SK-N-SH treated with all-trans-retinoic acid at 6 μM for 48 hours (cell line): ENCODE results near the gene STK39.
A peak's percentile ranks its signal among the peaks of the same experiment; 100 is the strongest.

ENCODE experiments used
- ATAC-seq: fragments of 200-7000 bp; cut with Tn5 transposase; 3 replicates; pipeline ENCODE4 v1.9.1; 2020; ENCODE audit warnings: mild to moderate bottlenecking, moderate library complexity
- ARNTL ChIP-seq: fragments of 450-650 bp; formaldehyde crosslinking; IDR thresholded peaks from 2 replicates; pipeline ENCODE4 v1.5.0; 2020; ENCODE audit warnings: low read depth, mild to moderate bottlenecking, moderate library complexity, borderline replicate concordance
- BACH2 ChIP-seq: fragments of 250-450 bp; sonication (Bioruptor Pico); IDR thresholded peaks from 2 replicates; pipeline ENCODE4 v1.9.0; 2021; ENCODE audit warnings: mild to moderate bottlenecking, borderline replicate concordance
- CSDC2 ChIP-seq: fragments of 250-450 bp; sonication (Bioruptor Pico); IDR thresholded peaks from 2 replicates; pipeline ENCODE4 v1.5.0; 2020; ENCODE audit warnings: mild to moderate bottlenecking, moderate library complexity
- ESRRG ChIP-seq: fragments of 250-450 bp; sonication (Bioruptor Pico); IDR thresholded peaks from 2 replicates; pipeline ENCODE4 v1.6.1; 2021; ENCODE audit warnings: mild to moderate bottlenecking
- GLIS3 ChIP-seq: fragments of 250-450 bp; sonication (Bioruptor Pico); IDR thresholded peaks from 2 replicates; pipeline ENCODE4 v1.5.0; 2020; ENCODE audit warnings: mild to moderate bottlenecking, moderate library complexity
- ISL1 ChIP-seq: fragments of 250-450 bp; sonication (Bioruptor Pico); IDR thresholded peaks from 2 replicates; pipeline ENCODE4 v2.1.2; 2022; ENCODE audit warnings: mild to moderate bottlenecking, moderate library complexity
- OSR1 ChIP-seq: fragments of 250-450 bp; sonication (Bioruptor Pico); IDR thresholded peaks from 2 replicates; pipeline ENCODE4 v1.8.0; 2022; ENCODE audit warnings: moderate library complexity, mild to moderate bottlenecking, inconsistent platforms
- RARB ChIP-seq: fragments of 250-450 bp; sonication (Bioruptor Pico); IDR thresholded peaks from 2 replicates; pipeline ENCODE4 v1.8.0; 2021; ENCODE audit warnings: mild to moderate bottlenecking, moderate library complexity
- SNAI2 ChIP-seq: fragments of 250-450 bp; sonication (Bioruptor Pico); IDR thresholded peaks from 2 replicates; pipeline ENCODE4 v1.5.0; 2020; ENCODE audit warnings: mild to moderate bottlenecking, moderate library complexity
- TCF4 ChIP-seq: fragments of 250-450 bp; sonication (Bioruptor Pico); IDR thresholded peaks from 2 replicates; pipeline ENCODE4 v1.8.0; 2021; ENCODE audit warnings: mild to moderate bottlenecking, moderate library complexity, borderline replicate concordance
- ZC3H10 ChIP-seq: fragments of 250-450 bp; sonication (Bioruptor Pico); IDR thresholded peaks from 2 replicates; pipeline ENCODE4 v1.5.1; 2021; ENCODE audit warnings: mild to moderate bottlenecking, moderate library complexity
- ZFP3 ChIP-seq: fragments of 250-450 bp; sonication (Bioruptor Pico); IDR thresholded peaks from 2 replicates; pipeline ENCODE4 v1.5.0; 2020; ENCODE audit warnings: mild to moderate bottlenecking, moderate library complexity
- ZFP30 ChIP-seq: fragments of 450-650 bp; formaldehyde crosslinking; IDR thresholded peaks from 2 replicates; pipeline ENCODE4 v1.5.0; 2022; ENCODE audit warnings: mild to moderate bottlenecking, moderate library complexity
- ZNF565 ChIP-seq: fragments of 450-650 bp; formaldehyde crosslinking; conservative IDR thresholded peaks from 2 replicates; pipeline ENCODE4 v1.5.0; 2020; ENCODE audit warnings: low read depth, mild to moderate bottlenecking, moderate library complexity
- ZNF70 ChIP-seq: fragments of 450-650 bp; formaldehyde crosslinking; IDR thresholded peaks from 2 replicates; pipeline ENCODE4 v1.5.0; 2020; ENCODE audit warnings: mild to moderate bottlenecking, moderate library complexity
- ZNF8 ChIP-seq: fragments of 450-650 bp; formaldehyde crosslinking; IDR thresholded peaks from 2 replicates; pipeline ENCODE4 v1.5.0; 2020; ENCODE audit warnings: mild to moderate bottlenecking, moderate library complexity
- TF ChIP-seq, protein P1 (sequence below): fragments of 250-450 bp; sonication (Bioruptor Pico); IDR thresholded peaks from 2 replicates; pipeline ENCODE4 v1.8.0; 2020; ENCODE audit warnings: mild to moderate bottlenecking, moderate library complexity, borderline replicate concordance
- TF ChIP-seq, protein P2 (sequence below): fragments of 250-450 bp; sonication (Bioruptor Pico); IDR thresholded peaks from 2 replicates; pipeline ENCODE4 v1.8.0; 2021; ENCODE audit warnings: low read depth, mild to moderate bottlenecking, moderate library complexity, borderline replicate concordance
- TF ChIP-seq, protein P3 (sequence below): fragments of 250-450 bp; sonication (Bioruptor Pico); IDR thresholded peaks from 2 replicates; pipeline ENCODE4 v1.5.1; 2021; ENCODE audit warnings: mild to moderate bottlenecking, moderate library complexity
- TF ChIP-seq, protein P4 (sequence below): fragments of 250-450 bp; sonication (Bioruptor Pico); IDR thresholded peaks from 2 replicates; pipeline ENCODE4 v1.5.1; 2020; ENCODE audit warnings: low read depth, mild to moderate bottlenecking, moderate library complexity
- TF ChIP-seq, protein P5 (sequence below): fragments of 250-450 bp; sonication (Bioruptor Pico); IDR thresholded peaks from 2 replicates; pipeline ENCODE4 v1.5.0; 2020; ENCODE audit warnings: mild to moderate bottlenecking, moderate library complexity

Gene STK39

DNA sequence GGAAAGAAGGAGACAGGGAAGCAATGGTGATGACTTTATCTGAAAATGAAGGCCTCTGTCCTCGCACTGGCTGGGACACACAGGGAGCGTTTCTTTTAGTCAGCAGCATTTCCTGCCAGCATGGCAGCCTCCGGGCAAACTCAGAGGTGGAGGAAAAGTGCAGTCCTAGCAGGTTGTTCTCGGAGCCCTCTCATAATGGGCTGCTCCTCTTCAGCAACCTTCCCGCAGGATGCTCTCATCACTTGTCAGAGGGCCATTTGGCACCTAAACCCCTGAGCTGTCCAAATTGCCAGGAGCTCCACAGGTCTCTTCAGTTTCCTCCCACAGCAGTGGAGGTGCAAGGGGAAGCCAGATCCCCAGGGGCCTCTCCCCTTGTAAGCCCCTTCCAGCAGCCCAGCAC is 6.2 kb downstream of the STK39 start:
- no peak for TF ChIP-seq ZNF70
- no peak for TF ChIP-seq ZNF565 (CRISPR knock-in tag)
- TF ChIP-seq TCF4 (CRISPR knock-in tag) = no peak
- TF ChIP-seq, protein P1, sequence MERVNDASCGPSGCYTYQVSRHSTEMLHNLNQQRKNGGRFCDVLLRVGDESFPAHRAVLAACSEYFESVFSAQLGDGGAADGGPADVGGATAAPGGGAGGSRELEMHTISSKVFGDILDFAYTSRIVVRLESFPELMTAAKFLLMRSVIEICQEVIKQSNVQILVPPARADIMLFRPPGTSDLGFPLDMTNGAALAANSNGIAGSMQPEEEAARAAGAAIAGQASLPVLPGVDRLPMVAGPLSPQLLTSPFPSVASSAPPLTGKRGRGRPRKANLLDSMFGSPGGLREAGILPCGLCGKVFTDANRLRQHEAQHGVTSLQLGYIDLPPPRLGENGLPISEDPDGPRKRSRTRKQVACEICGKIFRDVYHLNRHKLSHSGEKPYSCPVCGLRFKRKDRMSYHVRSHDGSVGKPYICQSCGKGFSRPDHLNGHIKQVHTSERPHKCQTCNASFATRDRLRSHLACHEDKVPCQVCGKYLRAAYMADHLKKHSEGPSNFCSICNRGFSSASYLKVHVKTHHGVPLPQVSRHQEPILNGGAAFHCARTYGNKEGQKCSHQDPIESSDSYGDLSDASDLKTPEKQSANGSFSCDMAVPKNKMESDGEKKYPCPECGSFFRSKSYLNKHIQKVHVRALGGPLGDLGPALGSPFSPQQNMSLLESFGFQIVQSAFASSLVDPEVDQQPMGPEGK (CRISPR knock-in tag) = no peak
- ATAC-seq = peak; percentile 30; the same call in 2 of the 3 replicates

DNA sequence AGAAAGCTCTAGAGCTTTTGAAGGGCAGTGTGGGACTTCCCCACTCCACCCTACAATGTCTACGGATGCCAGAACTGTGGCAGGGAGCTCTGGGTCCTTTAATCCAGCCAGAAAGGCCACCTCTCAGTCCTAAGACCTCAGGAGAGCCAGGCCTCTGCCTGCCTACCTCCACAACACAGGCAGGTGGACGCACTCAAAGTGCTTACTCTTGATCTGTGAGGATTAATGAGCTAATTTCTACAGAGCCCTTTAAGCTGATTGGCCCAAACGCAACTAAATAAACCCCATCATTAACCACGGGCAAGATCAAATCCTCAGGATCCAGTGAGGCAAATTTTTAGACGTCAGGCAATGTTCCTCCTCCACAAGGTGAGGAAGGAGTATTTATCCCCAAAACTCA is 8.1 kb downstream of the STK39 start:
- TF ChIP-seq CSDC2 (CRISPR knock-in tag) = no peak
- no peak for TF ChIP-seq ZFP3
- TF ChIP-seq ZC3H10 = no peak
- no peak for TF ChIP-seq ARNTL (CRISPR knock-in tag)
- TF ChIP-seq, protein P1 (CRISPR knock-in tag) = no peak
- no peak for TF ChIP-seq ISL1 (CRISPR knock-in tag)
- TF ChIP-seq, protein P2, sequence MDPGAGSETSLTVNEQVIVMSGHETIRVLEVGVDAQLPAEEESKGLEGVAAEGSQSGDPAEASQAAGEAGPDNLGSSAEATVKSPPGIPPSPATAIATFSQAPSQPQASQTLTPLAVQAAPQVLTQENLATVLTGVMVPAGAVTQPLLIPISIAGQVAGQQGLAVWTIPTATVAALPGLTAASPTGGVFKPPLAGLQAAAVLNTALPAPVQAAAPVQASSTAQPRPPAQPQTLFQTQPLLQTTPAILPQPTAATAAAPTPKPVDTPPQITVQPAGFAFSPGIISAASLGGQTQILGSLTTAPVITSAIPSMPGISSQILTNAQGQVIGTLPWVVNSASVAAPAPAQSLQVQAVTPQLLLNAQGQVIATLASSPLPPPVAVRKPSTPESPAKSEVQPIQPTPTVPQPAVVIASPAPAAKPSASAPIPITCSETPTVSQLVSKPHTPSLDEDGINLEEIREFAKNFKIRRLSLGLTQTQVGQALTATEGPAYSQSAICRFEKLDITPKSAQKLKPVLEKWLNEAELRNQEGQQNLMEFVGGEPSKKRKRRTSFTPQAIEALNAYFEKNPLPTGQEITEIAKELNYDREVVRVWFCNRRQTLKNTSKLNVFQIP = no peak
- TF ChIP-seq ZFP30 = no peak
- TF ChIP-seq ZNF8 = no peak
- TF ChIP-seq SNAI2 = no peak
- TF ChIP-seq ESRRG (CRISPR knock-in tag) = no peak
- TF ChIP-seq, protein P3, sequence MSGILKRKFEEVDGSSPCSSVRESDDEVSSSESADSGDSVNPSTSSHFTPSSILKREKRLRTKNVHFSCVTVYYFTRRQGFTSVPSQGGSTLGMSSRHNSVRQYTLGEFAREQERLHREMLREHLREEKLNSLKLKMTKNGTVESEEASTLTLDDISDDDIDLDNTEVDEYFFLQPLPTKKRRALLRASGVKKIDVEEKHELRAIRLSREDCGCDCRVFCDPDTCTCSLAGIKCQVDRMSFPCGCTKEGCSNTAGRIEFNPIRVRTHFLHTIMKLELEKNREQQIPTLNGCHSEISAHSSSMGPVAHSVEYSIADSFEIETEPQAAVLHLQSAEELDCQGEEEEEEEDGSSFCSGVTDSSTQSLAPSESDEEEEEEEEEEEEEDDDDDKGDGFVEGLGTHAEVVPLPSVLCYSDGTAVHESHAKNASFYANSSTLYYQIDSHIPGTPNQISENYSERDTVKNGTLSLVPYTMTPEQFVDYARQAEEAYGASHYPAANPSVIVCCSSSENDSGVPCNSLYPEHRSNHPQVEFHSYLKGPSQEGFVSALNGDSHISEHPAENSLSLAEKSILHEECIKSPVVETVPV (CRISPR knock-in tag) = no peak
- TF ChIP-seq BACH2 (CRISPR knock-in tag) = no peak
- TF ChIP-seq, protein P4, sequence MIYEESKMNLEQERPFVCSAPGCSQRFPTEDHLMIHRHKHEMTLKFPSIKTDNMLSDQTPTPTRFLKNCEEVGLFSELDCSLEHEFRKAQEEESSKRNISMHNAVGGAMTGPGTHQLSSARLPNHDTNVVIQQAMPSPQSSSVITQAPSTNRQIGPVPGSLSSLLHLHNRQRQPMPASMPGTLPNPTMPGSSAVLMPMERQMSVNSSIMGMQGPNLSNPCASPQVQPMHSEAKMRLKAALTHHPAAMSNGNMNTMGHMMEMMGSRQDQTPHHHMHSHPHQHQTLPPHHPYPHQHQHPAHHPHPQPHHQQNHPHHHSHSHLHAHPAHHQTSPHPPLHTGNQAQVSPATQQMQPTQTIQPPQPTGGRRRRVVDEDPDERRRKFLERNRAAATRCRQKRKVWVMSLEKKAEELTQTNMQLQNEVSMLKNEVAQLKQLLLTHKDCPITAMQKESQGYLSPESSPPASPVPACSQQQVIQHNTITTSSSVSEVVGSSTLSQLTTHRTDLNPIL = no peak
- no peak for TF ChIP-seq ZNF70
- no peak for TF ChIP-seq TCF4 (CRISPR knock-in tag)
- TF ChIP-seq, protein P5, sequence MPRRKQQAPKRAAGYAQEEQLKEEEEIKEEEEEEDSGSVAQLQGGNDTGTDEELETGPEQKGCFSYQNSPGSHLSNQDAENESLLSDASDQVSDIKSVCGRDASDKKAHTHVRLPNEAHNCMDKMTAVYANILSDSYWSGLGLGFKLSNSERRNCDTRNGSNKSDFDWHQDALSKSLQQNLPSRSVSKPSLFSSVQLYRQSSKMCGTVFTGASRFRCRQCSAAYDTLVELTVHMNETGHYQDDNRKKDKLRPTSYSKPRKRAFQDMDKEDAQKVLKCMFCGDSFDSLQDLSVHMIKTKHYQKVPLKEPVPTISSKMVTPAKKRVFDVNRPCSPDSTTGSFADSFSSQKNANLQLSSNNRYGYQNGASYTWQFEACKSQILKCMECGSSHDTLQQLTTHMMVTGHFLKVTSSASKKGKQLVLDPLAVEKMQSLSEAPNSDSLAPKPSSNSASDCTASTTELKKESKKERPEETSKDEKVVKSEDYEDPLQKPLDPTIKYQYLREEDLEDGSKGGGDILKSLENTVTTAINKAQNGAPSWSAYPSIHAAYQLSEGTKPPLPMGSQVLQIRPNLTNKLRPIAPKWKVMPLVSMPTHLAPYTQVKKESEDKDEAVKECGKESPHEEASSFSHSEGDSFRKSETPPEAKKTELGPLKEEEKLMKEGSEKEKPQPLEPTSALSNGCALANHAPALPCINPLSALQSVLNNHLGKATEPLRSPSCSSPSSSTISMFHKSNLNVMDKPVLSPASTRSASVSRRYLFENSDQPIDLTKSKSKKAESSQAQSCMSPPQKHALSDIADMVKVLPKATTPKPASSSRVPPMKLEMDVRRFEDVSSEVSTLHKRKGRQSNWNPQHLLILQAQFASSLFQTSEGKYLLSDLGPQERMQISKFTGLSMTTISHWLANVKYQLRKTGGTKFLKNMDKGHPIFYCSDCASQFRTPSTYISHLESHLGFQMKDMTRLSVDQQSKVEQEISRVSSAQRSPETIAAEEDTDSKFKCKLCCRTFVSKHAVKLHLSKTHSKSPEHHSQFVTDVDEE (CRISPR knock-in tag) = no peak
- TF ChIP-seq OSR1 (CRISPR knock-in tag) = no peak
- TF ChIP-seq GLIS3 (CRISPR knock-in tag) = no peak
- TF ChIP-seq RARB = no peak
- no peak for ATAC-seq

DNA sequence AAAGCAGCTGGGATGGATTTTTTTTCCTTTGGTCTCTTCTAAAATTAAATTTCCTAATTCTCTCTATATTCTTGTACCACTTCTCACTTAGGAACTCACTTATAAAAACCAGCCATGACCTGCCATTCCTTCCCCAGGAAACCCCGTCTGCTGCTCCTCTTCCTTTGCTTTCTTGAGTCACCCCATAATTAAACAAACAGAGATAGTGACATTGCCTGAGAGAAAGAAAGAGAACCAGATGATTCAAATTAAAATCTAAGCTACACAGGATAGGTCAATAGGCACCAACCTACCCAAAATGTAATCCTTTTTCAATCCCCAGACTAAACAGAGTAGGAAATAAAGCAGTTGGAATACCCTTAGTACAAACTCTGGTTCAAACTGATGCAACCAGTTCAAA is 9.7 kb downstream of the STK39 start:
- ATAC-seq = no peak
- TF ChIP-seq ZNF70 (no peak), OSR1 (CRISPR knock-in tag) (no peak), ZNF565 (CRISPR knock-in tag) (no peak), ZC3H10 (no peak), CSDC2 (CRISPR knock-in tag) (no peak), TCF4 (CRISPR knock-in tag) (no peak)
- TF ChIP-seq, protein P3 (CRISPR knock-in tag) = no peak
- TF ChIP-seq, protein P2 = no peak
- TF ChIP-seq, protein P5 (CRISPR knock-in tag) = no peak
